ENCODE measurements around the gene PARVA. TPM values are rescaled to one million over a fixed set of nuclear protein-coding genes. Genes with fewer than 3 reads are reported as not detected.

Gene PARVA
- polyA plus RNA-seq, 3 donors: not detected

- Histone ChIP-seq H4K20me1 (ENCODE audit: insufficient read depth, low read length) (no peaks in the 10 kb centered on the region), H3K27me3 (ENCODE audit: control insufficient read depth in 2 of 2, insufficient read depth in 2 of 2, low read length in 2 of 2) (no peaks in the 10 kb centered on the region), H3K4me3 (replicated peaks in 1 of 3; ENCODE audit: low read depth in 2 of 3, low read length in 3 of 3) (no peak overlapping the region), H3K9ac (ENCODE audit: insufficient read depth, low read length, poor library complexity, severe bottlenecking) (no peak overlapping the region), H3K4me1 (ENCODE audit: control insufficient read depth in 1 of 2, insufficient read depth in 2 of 2, low read length in 2 of 2) (no peaks in the 10 kb centered on the region), H3K9me3 (replicated peaks in 1 of 2; ENCODE audit: control insufficient read depth in 1 of 2, insufficient read depth in 1 of 2, low read length in 2 of 2) (no peaks in the 10 kb centered on the region), H3K4me2 (replicated peaks; ENCODE audit: extremely low read depth, low read length, poor library complexity, severe bottlenecking) (no peak overlapping the region), H2AFZ (ENCODE audit: insufficient read depth, low read depth, low read length, poor library complexity, severe bottlenecking) (no peak overlapping the region), H3K27ac (ENCODE audit: low read depth in 1 of 2, low read length in 2 of 2) (no peak overlapping the region), H3K36me3 (replicated peaks in 1 of 2; ENCODE audit: control insufficient read depth in 1 of 2, insufficient read depth in 2 of 2, low read length in 2 of 2) (no peaks in the 10 kb centered on the region), H3K79me2 (ENCODE audit: insufficient read depth, low read length) (no peaks in the 10 kb centered on the region)
- Mint-ChIP-seq H3K9me3 (peaks cover 0 to 7% (median 2%) of the 10 kb centered on the region in 7 donors), H3K4me1 (no peaks in the 10 kb centered on the region), H3K36me3 (no peaks in the 10 kb centered on the region), H3K27ac (no peak overlapping the region), H3K27me3 (ENCODE audit: low read depth in 3 of 3) (peaks cover 2 to 9% (median 4%) of the 10 kb centered on the region in 3 donors), H3K4me3 (no peak overlapping the region)
- TF ChIP-seq CTCF (IDR thresholded peaks at IDR 0.05): no peak
- DNase-seq: no peak
- 94% methylated on average over 2 of the region's 2 CpGs for WGBS (ENCODE audit: insufficient coverage)
- intact Hi-C loops (cut with micrococcal nuclease): no loop called here
Observed at GRCh38 chr11:12482839-12483238, 105.5 kb downstream of the PARVA start.

DNA sequence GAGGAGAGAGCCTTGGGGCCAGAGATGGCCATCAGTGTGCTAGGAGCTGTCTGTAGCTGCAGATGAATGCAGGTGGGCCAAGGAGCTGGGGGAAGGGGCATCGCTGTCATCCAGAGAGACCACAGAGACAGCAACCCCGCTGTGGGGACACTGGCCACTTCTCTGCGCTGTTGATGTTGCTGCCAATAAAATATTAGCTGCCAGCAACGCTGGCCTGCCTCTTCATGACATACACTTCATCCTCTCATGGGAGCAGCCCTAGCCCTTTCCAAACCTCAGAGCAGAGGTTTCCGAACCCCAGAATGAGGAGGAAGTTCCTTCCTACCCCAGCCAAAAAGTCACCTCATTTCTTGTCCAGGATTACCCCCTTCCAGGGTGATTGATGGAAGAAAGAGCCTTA is 106.2 kb downstream of the PARVA start:
- H3K9me3 ChIP-seq (replicated peaks in 1 of 2; ENCODE audit: control insufficient read depth in 1 of 2, insufficient read depth in 1 of 2, low read length in 2 of 2): no peaks in the 10 kb centered on the region
- no peak overlapping the region for H3K4me3 Mint-ChIP-seq
- H3K9me3 Mint-ChIP-seq: peaks cover 0 to 7% (median 2%) of the 10 kb centered on the region in 7 donors
- no peaks in the 10 kb centered on the region for H3K36me3 ChIP-seq (replicated peaks in 1 of 2; ENCODE audit: control insufficient read depth in 1 of 2, insufficient read depth in 2 of 2, low read length in 2 of 2)
- no peak overlapping the region for H3K4me2 ChIP-seq (replicated peaks; ENCODE audit: extremely low read depth, low read length, poor library complexity, severe bottlenecking)
- no peak overlapping the region for H3K9ac ChIP-seq (ENCODE audit: insufficient read depth, low read length, poor library complexity, severe bottlenecking)
- no peak overlapping the region for H3K27ac Mint-ChIP-seq
- H4K20me1 ChIP-seq (ENCODE audit: insufficient read depth, low read length): no peaks in the 10 kb centered on the region
- peaks cover 2 to 9% (median 2%) of the 10 kb centered on the region in 3 donors for H3K27me3 Mint-ChIP-seq (ENCODE audit: low read depth in 3 of 3)
- H3K27me3 ChIP-seq (ENCODE audit: control insufficient read depth in 2 of 2, insufficient read depth in 2 of 2, low read length in 2 of 2): no peaks in the 10 kb centered on the region
- no peak for TF ChIP-seq CTCF (IDR thresholded peaks at IDR 0.05)
- H3K4me1 ChIP-seq (ENCODE audit: control insufficient read depth in 1 of 2, insufficient read depth in 2 of 2, low read length in 2 of 2): no peaks in the 10 kb centered on the region
- H3K4me1 Mint-ChIP-seq: no peaks in the 10 kb centered on the region
- no peak for DNase-seq
- H3K4me3 ChIP-seq (replicated peaks in 1 of 3; ENCODE audit: low read depth in 2 of 3, low read length in 3 of 3): no peak overlapping the region
- no peaks in the 10 kb centered on the region for H3K79me2 ChIP-seq (ENCODE audit: insufficient read depth, low read length)
- no peak overlapping the region for H2AFZ ChIP-seq (ENCODE audit: insufficient read depth, low read depth, low read length, poor library complexity, severe bottlenecking)
- WGBS (ENCODE audit: insufficient coverage): 96% methylated on average over 4 of the region's 5 CpGs
- H3K27ac ChIP-seq (ENCODE audit: low read depth in 1 of 2, low read length in 2 of 2): no peak overlapping the region
- intact Hi-C loops (cut with micrococcal nuclease): no loop called here
- H3K36me3 Mint-ChIP-seq: no peaks in the 10 kb centered on the region
